ENCODE measurements around the gene FOXP1.

- TF ChIP-seq CTCF (IDR thresholded peaks at IDR 0.05; ENCODE audit: control extremely low read depth in 1 of 3, insufficient read depth in 1 of 3, low read depth in 1 of 3, low read length in 3 of 3) (no peak), BCL11A (IDR thresholded peaks at IDR 0.05; ENCODE audit: low read depth in 2 of 2, low read length in 2 of 2) (no peak), HDAC6 (IDR thresholded peaks at IDR 0.05; ENCODE audit: low read depth, low read length) (no peak), KDM5A (IDR thresholded peaks at IDR 0.05; ENCODE audit: low read length) (no peak), TAF1 (IDR thresholded peaks at IDR 0.05; ENCODE audit: low read depth, low read length) (no peak), POLR2A (IDR thresholded peaks at IDR 0.05; ENCODE audit: control extremely low read depth in 1 of 2, low read depth in 2 of 2, low read length in 2 of 2) (no peak), POLR2AphosphoS5 (IDR thresholded peaks at IDR 0.05; ENCODE audit: low read depth, low read length) (no peak), NANOG (IDR thresholded peaks at IDR 0.05; ENCODE audit: insufficient read depth, low read depth, low read length, poor library complexity, severe bottlenecking) (no peak)
These were observed 601.2 kb downstream of the FOXP1 start for GRCh38 chr3:70982284-70982683.

All from H1 (cell line).